Bronchial epithelial cell (primary cell): ENCODE data around the gene RAD50. TPM values are rescaled to one million over a fixed set of nuclear protein-coding genes. Genes with fewer than 3 reads are reported as not detected.

Experiments used
- DNase-seq: peaks from one replicate; pipeline ENCODE4 v3.0.0-alpha.2; 2010; ENCODE audit warnings: low read depth
- FAIRE-seq: peaks from 2 replicates; lab custom pipeline; 2011; peaks lifted over from hg19 to GRCh38; lab: Jason Lieb, UNC
- H3K27me3 ChIP-seq: 2 replicates; pipeline ENCODE4 v1.5.1; 2011; ENCODE audit warnings: low read length; ENCODE audit not compliant: control insufficient read depth, insufficient read depth
- H3K36me3 ChIP-seq: 2 replicates; pipeline ENCODE4 v1.5.1; 2011; ENCODE audit warnings: low read length; ENCODE audit not compliant: control insufficient read depth, insufficient read depth
- H3K4me3 ChIP-seq: 2 replicates; pipeline ENCODE4 v1.5.1; 2011; ENCODE audit warnings: mild to moderate bottlenecking, low read depth, low read length, control low read depth
- total RNA-seq: library from RNA; depleted of rRNA; stranded (reverse); fragments of >200 nt; gene quantifications from 2 replicates; pipeline ENCODE4 v1.2.1, GENCODE V29; 2014
- TF ChIP-seq, protein P1 (sequence below): IDR thresholded peaks from 2 replicates; pipeline ENCODE4 v1.5.1; 2011; ENCODE audit warnings: mild to moderate bottlenecking, moderate library complexity, low read length, control low read depth, inconsistent platforms; ENCODE audit not compliant: insufficient read depth, severe bottlenecking

RAD50 gene
- total RNA-seq, 1 donor from 2014 or later: 29.2 TPM

DNA sequence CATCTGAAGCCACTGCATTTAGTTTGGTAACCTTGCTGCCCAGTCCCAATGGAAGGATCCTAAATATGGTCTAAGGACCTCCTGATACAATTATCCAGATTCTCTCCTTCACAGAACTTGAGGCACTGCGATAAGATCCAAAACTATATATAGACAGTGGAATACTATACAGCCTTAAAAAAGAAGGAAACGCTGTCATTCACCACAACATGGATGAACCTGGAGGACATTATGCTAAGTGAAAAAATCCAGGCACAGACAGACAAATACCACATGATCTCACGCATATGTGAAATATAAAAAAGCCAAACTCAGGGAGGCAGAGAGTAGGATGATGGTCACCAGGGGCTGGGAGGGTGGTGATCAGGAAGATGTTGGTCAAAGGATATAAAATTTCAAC is 114.2 kb downstream of the RAD50 start:
- Histone ChIP-seq H3K27me3 (no peaks in the 10 kb centered on the region), H3K36me3 (no peaks in the 10 kb centered on the region), H3K4me3 (no peak overlapping the region)
- DNase-seq (no peak), FAIRE-seq (no peak)
- TF ChIP-seq, protein P1, sequence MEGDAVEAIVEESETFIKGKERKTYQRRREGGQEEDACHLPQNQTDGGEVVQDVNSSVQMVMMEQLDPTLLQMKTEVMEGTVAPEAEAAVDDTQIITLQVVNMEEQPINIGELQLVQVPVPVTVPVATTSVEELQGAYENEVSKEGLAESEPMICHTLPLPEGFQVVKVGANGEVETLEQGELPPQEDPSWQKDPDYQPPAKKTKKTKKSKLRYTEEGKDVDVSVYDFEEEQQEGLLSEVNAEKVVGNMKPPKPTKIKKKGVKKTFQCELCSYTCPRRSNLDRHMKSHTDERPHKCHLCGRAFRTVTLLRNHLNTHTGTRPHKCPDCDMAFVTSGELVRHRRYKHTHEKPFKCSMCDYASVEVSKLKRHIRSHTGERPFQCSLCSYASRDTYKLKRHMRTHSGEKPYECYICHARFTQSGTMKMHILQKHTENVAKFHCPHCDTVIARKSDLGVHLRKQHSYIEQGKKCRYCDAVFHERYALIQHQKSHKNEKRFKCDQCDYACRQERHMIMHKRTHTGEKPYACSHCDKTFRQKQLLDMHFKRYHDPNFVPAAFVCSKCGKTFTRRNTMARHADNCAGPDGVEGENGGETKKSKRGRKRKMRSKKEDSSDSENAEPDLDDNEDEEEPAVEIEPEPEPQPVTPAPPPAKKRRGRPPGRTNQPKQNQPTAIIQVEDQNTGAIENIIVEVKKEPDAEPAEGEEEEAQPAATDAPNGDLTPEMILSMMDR: no peak

GRCh38 chr5:132673488-132673887 is 116.7 kb downstream of the RAD50 start:
- Histone ChIP-seq H3K4me3 (no peak overlapping the region), H3K27me3 (no peaks in the 10 kb centered on the region), H3K36me3 (no peaks in the 10 kb centered on the region)
- DNase-seq (no peak), FAIRE-seq (no peak)
- TF ChIP-seq, protein P1: no peak

- TF ChIP-seq, protein P1: no peak
Observed at GRCh38 chr5:132673939-132674630, 117.3 kb downstream of the RAD50 start, which contains the start of gene IL4. Gene IL4, plus strand, starts transcription at chr5:132673989. Its CDS starts 62 bp downstream, at chr5:132674051.

DNA sequence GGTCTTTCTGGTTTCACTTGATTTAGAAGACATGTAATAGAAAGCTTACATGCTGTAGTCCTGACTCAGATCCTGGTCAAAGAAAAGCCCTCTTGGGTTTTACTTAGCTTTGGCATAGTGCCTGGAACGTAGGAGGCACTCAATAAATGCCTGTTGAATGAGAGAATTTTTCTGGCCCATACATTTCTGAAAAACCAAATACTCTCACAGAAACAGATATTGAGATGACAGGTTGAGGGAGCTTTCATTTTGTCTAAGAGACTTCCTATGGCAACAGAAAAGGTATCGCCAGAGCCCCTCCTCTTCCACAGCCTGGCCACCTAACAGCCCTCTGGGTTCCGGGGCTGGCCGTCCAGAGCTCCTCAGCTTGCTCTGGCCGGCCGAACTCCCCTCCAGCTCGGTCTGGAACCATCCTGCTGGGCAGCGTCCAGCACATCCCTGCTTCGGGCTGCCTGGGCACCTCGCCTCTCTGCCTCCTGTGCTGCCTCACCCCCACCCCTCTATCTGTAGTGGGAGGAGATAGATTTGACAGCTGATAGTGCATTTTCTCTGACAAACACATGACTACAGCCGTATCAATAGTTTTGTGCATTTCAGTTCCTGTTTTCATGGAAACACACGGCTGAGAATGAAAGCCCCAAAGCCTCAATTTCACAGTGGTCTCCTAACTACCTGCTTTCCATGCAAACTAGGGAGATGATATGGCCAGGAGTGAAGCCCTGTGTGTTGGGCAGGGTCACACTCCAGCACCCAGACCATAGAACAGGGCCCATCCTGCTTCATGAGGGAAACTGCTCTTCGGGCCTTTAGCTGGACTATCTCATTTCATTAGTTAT is 118.1 kb downstream of the RAD50 start:
- Histone ChIP-seq H3K36me3 (no peaks in the 10 kb centered on the region), H3K27me3 (no peaks in the 10 kb centered on the region), H3K4me3 (peak overlapping the region; percentile 7)
- peak; percentile 23 for FAIRE-seq
- TF ChIP-seq, protein P1: no peak
- DNase-seq: peak; percentile 96

More at GRCh38 chr5:132673939-132674630, 117.3 kb downstream of the RAD50 start, which contains the start of gene IL4:
- H3K4me3 ChIP-seq: peak within 1 kb of the TSS; percentile 7
- no peaks in the 10 kb centered on the region for H3K27me3 ChIP-seq
- no peak for DNase-seq
- H3K36me3 ChIP-seq: no peaks in the 10 kb centered on the region
- no peak for FAIRE-seq

DNA sequence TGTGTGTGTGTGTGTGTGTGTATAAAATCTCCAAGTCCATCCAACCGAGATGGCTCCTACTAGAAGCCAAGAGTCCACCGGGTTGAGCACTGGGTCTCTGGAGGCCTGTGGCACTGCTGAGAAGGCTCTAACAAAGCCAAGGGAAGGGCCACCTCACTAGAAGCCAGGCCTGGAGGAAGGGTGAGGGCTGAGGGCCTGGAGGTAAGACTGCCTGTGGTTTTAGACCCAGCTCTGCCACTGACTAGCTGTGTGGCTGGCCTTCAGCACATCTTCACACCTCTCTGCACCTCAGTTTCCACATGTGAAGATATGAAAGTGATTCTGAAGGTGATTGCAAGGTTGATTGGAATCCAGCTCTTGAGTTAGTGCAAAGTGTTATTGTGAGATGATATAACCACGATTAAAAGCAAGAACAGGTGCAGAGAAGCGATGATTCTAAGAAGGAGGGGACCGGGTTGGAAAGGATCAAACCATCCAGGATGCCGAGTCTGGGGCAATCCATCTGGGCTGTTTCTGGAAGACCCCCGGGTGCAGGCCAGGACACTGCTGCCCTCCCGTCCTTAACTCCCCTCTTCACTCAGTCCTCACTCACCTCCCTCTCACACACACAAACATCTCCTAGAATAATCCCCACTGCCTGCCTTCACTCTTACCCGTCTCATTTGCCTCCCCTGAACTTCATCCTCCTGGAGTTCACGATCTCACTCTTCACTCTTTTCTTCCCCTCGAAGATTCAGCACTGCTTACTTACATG is 119.3 kb downstream of the RAD50 start:
- no peak for DNase-seq
- Histone ChIP-seq H3K27me3 (no peaks in the 10 kb centered on the region), H3K36me3 (no peaks in the 10 kb centered on the region), H3K4me3 (no peak overlapping the region)
- TF ChIP-seq, protein P1: no peak
- FAIRE-seq: no peak
